HEK293T (cell line): Measurements from ENCODE around the gene EXOC4.

ENCODE experiments used
- CTCF ChIA-PET: fragments of 350-600 bp; formaldehyde crosslinking; extraction: SDS; loops from one replicate; lab custom pipeline; 2021; ENCODE audit warnings: antibody characterized with exemption, inconsistent platforms; lab: Yijun Ruan, JAX
- POLR2A ChIA-PET: fragments of 350-600 bp; formaldehyde crosslinking; extraction: SDS; loops from one replicate; lab custom pipeline; 2020; ENCODE audit warnings: antibody characterized with exemption, inconsistent platforms; lab: Yijun Ruan, JAX
- DNase-seq: peaks from one replicate; pipeline ENCODE4 v3.0.0; 2012; ENCODE audit warnings: mixed read lengths; ENCODE audit errors: extremely low spot score
- ARNT ChIP-seq: fragments of 450-650 bp; IDR thresholded peaks from 2 replicates; pipeline ENCODE4 v1.6.1; 2017; ENCODE audit warnings: mild to moderate bottlenecking
- BHLHE40 ChIP-seq: fragments of 450-650 bp; IDR thresholded peaks from 2 replicates; pipeline ENCODE4 v1.6.1; 2016; ENCODE audit warnings: mild to moderate bottlenecking, moderate library complexity, borderline replicate concordance
- CTBP1 ChIP-seq: fragments of 450-650 bp; IDR thresholded peaks from 2 replicates; pipeline ENCODE4 v1.6.1; 2016; ENCODE audit warnings: borderline replicate concordance
- ELF4 ChIP-seq: fragments of 450-650 bp; IDR thresholded peaks from 2 replicates; pipeline ENCODE4 v1.6.1; 2017; ENCODE audit warnings: antibody characterized with exemption
- FOXA1 ChIP-seq: fragments of 450-650 bp; IDR thresholded peaks from 2 replicates; pipeline ENCODE4 v1.6.1; 2016; ENCODE audit warnings: mild to moderate bottlenecking
- FOXK2 ChIP-seq: fragments of 450-650 bp; IDR thresholded peaks from 2 replicates; pipeline ENCODE4 v1.6.1; 2016; ENCODE audit warnings: mild to moderate bottlenecking
- FOXM1 ChIP-seq: fragments of 450-650 bp; IDR thresholded peaks from 2 replicates; pipeline ENCODE4 v1.6.1; 2017; ENCODE audit warnings: mild to moderate bottlenecking, borderline replicate concordance
- HDGF ChIP-seq: fragments of 450-650 bp; IDR thresholded peaks from 2 replicates; pipeline ENCODE4 v1.6.1; 2017; ENCODE audit warnings: antibody characterized with exemption, borderline replicate concordance
- L3MBTL2 ChIP-seq: fragments of 450-650 bp; conservative IDR thresholded peaks from 2 replicates; pipeline ENCODE4 v1.6.1; 2016; ENCODE audit warnings: mild to moderate bottlenecking
- LEF1 ChIP-seq: fragments of 450-650 bp; IDR thresholded peaks from 2 replicates; pipeline ENCODE4 v1.6.1; 2017; ENCODE audit warnings: mild to moderate bottlenecking, borderline replicate concordance
- NFRKB ChIP-seq: fragments of 450-650 bp; IDR thresholded peaks from 2 replicates; pipeline ENCODE4 v1.6.1; 2016; ENCODE audit warnings: mild to moderate bottlenecking, moderate library complexity
- SP1 ChIP-seq: fragments of 450-650 bp; IDR thresholded peaks from 2 replicates; pipeline ENCODE4 v1.6.1; 2017
- SUZ12 ChIP-seq: fragments of 450-650 bp; IDR thresholded peaks from 2 replicates; pipeline ENCODE4 v1.6.1; 2016; ENCODE audit warnings: mild to moderate bottlenecking
- TARDBP ChIP-seq: fragments of 450-650 bp; IDR thresholded peaks from 2 replicates; pipeline ENCODE4 v1.6.1; 2016
- ZNF384 ChIP-seq: fragments of 450-650 bp; IDR thresholded peaks from 2 replicates; pipeline ENCODE4 v1.6.1; 2016
- TF ChIP-seq, protein P1 (sequence below): fragments of 450-650 bp; IDR thresholded peaks from 2 replicates; pipeline ENCODE4 v1.6.1; 2016

The EXOC4 gene

DNA sequence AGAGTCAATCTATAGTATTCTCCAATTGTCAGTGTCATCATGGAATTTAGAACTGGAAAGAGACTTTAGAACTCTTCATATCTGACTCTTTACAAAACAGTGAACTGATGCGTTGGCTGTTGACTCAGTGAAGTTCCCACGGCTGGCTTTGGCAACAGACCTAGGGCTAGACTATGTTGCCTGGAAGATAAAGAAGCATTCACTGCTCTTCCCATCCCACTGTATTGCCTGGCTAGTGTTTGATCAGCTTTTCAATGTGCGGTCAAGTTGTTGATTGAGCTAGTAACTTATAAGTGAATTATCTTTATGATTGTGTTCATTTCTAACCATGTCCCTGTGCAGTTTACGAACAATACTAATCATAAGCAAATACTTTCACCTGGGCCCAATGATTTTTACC lies 508.6 kb downstream of the EXOC4 start:
- no peak for DNase-seq
- TF ChIP-seq CTBP1 (no peak), SUZ12 (no peak), FOXM1 (no peak)
- CTCF ChIA-PET, result interaction anchor here (0.6 kb wide), 1 partner anchor 19 kb away, joined by 3 read pairs; no protein-coding TSS in a partner anchor
- POLR2A ChIA-PET, result interaction anchor here (1.4 kb wide), 1 partner anchor 9 kb away, joined by 3 read pairs; no protein-coding TSS in a partner anchor

DNA sequence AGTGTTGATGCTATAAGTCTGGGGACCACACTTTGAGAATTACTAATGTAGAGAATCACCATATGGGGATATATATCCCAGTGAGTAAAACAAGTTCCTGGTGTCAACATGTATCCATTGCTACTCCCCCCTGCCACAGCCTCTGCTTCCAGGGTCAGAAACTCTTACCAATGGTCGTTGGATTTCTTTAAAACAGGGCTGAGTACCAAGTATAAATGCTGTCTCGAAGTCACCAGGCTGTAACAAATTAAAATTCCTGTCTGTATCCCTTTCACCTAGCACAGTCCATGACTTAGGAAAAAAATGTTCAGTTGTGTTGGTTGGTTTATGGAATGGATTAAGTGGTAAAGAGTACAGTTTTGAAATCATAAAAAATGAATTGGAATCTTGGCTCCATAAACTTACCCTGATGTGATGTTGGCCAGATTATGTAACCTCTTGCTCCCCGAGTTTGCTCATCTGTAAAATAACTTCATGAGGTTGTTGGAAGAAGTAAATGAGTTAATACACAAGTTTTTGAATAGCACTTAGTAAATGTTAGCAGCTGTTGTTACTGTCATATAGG lies 510.3 kb downstream of the EXOC4 start:
- DNase-seq, result no peak
- TF ChIP-seq ELF4 (no peak), L3MBTL2 (no peak)
- CTCF ChIA-PET, result no interaction called here
- POLR2A ChIA-PET, result no interaction called here

DNA sequence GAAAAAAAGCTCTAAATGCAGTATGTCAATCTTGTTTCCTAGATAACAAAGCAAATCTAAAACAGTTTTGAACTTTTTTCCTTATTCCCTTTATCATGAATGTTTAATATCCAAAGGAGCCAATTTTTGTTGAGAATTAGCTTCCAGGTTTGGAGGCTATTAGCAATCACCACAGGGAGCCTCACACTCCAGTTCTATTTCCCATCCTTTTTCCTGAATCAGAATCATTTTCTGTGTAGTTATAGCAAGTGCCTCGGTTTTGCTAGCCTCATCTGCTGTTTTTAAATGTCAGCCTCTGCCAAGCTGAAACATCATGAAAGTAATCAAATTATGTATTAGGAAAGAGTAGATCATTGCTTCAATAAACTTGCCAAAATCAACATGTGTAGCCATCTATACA lies 516.8 kb downstream of the EXOC4 start:
- TF ChIP-seq SP1, result no peak
- TF ChIP-seq, protein P1, sequence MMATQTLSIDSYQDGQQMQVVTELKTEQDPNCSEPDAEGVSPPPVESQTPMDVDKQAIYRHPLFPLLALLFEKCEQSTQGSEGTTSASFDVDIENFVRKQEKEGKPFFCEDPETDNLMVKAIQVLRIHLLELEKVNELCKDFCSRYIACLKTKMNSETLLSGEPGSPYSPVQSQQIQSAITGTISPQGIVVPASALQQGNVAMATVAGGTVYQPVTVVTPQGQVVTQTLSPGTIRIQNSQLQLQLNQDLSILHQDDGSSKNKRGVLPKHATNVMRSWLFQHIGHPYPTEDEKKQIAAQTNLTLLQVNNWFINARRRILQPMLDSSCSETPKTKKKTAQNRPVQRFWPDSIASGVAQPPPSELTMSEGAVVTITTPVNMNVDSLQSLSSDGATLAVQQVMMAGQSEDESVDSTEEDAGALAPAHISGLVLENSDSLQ, result no peak
- TF ChIP-seq HDGF, result no peak
- no peak for TF ChIP-seq FOXA1
- TF ChIP-seq FOXK2, result no peak
- TF ChIP-seq LEF1, result no peak
- no peak for TF ChIP-seq TARDBP
- no peak for TF ChIP-seq ELF4
- TF ChIP-seq BHLHE40, result no peak
- ChIA-PET POLR2A (interaction anchor here (1.5 kb wide), 1 partner anchor 9 kb away, joined by 3 read pairs; no protein-coding TSS in a partner anchor), CTCF (no interaction called here)
- DNase-seq, result no peak

DNA sequence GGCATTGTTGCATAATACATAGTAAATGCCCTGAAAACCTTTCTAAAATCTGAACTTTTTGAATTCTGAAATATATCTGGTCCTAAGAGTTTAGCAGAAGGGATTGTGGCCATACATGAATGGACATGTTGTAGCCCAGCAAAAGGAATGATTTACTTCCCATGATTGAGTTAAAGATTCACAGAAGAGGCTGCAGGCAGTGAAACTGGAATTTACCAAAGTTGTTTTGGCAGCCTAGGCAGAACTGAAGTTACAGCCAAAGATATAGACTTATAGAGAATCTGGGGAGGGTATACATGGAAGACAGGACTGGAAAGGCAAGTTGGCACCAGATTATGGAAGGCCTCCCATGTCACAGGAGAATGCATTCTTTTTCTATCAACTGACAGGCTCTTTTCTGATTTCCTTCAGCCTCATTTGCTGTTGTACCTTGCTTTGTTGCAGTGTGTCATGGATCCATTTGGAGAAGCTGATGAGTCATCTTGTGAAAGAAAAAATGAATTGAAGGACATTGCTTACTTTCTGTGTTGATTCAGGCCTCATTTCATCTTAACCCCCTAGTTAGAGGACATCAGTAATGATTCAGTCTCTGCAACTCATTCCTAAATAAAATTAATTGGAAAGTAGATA lies 518.1 kb downstream of the EXOC4 start:
- no peak for TF ChIP-seq NFRKB
- no peak for TF ChIP-seq CTBP1
- TF ChIP-seq TARDBP, result no peak
- TF ChIP-seq SUZ12, result no peak
- TF ChIP-seq ARNT, result no peak
- no peak for TF ChIP-seq FOXM1
- TF ChIP-seq, protein P1, result no peak
- TF ChIP-seq L3MBTL2, result no peak
- no peak for TF ChIP-seq ZNF384
- no peak for TF ChIP-seq SP1
- TF ChIP-seq FOXK2, result no peak
- TF ChIP-seq FOXA1, result no peak
- TF ChIP-seq HDGF, result no peak
- no peak for TF ChIP-seq ELF4
- TF ChIP-seq BHLHE40, result no peak
- TF ChIP-seq LEF1, result no peak
- no peak for DNase-seq
- POLR2A ChIA-PET, result interaction anchor here (1.5 kb wide), 1 partner anchor 10 kb away, joined by 3 read pairs; no protein-coding TSS in a partner anchor
- CTCF ChIA-PET, result no interaction called here

DNA sequence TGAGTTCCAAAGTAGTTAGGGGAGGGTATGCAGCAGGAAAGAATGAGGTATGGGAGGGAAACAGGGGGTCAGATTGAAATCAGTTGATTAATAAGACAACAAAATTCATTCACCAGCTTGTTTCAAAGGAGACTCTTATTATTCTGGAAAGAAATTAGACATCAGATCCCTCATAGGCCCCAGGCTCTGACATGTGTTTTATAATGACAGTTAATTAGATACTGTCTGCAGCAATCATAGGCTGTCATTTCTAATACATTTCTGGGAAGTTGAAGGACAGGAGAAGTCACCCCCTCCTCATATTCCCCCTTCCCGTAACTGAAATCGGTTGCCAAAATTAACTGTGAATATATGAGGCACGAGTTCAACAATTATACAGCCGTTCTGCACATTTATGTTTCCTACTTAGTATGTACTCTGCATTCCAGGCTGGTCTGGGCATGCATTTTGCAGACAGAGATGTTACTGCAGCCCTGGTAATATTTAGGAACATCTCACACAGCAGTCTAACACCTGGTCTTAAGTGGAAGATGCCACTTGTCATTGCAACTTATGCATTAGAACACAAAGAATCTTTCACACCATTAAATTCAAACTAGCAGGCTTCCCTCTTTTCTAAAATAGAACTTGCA lies 519.0 kb downstream of the EXOC4 start:
- POLR2A ChIA-PET, result no interaction called here
- DNase-seq, result no peak
- TF ChIP-seq ARNT (no peak), TARDBP (no peak), FOXA1 (no peak), HDGF (no peak), L3MBTL2 (no peak), NFRKB (no peak), SUZ12 (no peak), ZNF384 (no peak), SP1 (no peak), ELF4 (no peak), FOXK2 (no peak)
- TF ChIP-seq, protein P1, result no peak
- CTCF ChIA-PET, result no interaction called here

DNA sequence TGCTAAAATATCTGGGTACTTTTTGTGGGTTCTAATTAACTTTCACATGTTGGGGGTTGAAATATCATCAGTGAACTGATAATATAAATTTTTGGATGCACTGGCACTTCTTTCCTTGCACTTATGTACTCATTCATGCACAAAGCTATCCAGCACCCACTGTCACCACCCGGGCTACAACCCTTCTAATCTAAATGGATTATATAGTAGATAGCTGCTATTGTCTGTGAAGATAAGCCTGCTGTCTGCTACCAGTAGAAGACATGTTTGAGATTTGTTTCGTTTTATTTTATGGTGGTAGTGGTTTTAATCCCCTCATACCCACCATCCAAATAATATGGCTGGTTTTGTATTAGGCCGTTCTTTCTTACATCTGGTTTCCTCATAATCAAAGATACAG lies 520.7 kb downstream of the EXOC4 start:
- ChIA-PET CTCF (no interaction called here), POLR2A (no interaction called here)
- DNase-seq, result no peak
- no peak for TF ChIP-seq SUZ12
- no peak for TF ChIP-seq FOXK2
- TF ChIP-seq ELF4, result no peak
- no peak for TF ChIP-seq SP1
- TF ChIP-seq, protein P1, result no peak
- TF ChIP-seq L3MBTL2, result no peak
- TF ChIP-seq CTBP1, result no peak
- no peak for TF ChIP-seq BHLHE40
- no peak for TF ChIP-seq FOXM1
- no peak for TF ChIP-seq FOXA1
- TF ChIP-seq LEF1, result no peak
- TF ChIP-seq NFRKB, result no peak
- no peak for TF ChIP-seq HDGF
- TF ChIP-seq TARDBP, result no peak
- TF ChIP-seq ARNT, result no peak
